ENCODE results near the gene MEMO1. TPM values are rescaled to one million over a fixed set of nuclear protein-coding genes. Genes with fewer than 3 reads are reported as not detected.
"Not testable (repeated sequence)": the region's sequence is repeated elsewhere in the genome, so short reads cannot be mapped to it uniquely, and the experiment has no call there.

Gene MEMO1
- total RNA-seq, 2 donors from 2014 or later: 25.3 to 27.2 TPM

GRCh38 chr2:31967790-31968189 is 43.0 kb downstream of the MEMO1 start:
- Histone ChIP-seq H3K36me3 (peaks cover 3% of the 10 kb centered on the region), H3K9me3 (no peaks in the 10 kb centered on the region), H3K4me3 (no peak overlapping the region), H3K27ac (no peak overlapping the region), H3K27me3 (replicated peaks; ENCODE audit: insufficient read depth) (no peaks in the 10 kb centered on the region), H3K4me1 (ENCODE audit: control insufficient read depth in 1 of 2, low read depth in 2 of 2) (no peaks in the 10 kb centered on the region)
- ATAC-seq (ENCODE audit: insufficient number of reproducible peaks, low FRiP score, low read depth): no peak
- TF ChIP-seq CTCF (IDR thresholded peaks at IDR 0.05): no peak
- DNase-seq (ENCODE audit: low spot score): no peak

GRCh38 chr2:31966402-31966801 is 44.4 kb downstream of the MEMO1 start:
- H3K27me3 ChIP-seq (replicated peaks; ENCODE audit: insufficient read depth); H3K36me3 ChIP-seq; H3K4me1 ChIP-seq (ENCODE audit: control insufficient read depth in 1 of 2, low read depth in 2 of 2); ATAC-seq (ENCODE audit: insufficient number of reproducible peaks, low FRiP score, low read depth); H3K9me3 ChIP-seq; DNase-seq (ENCODE audit: low spot score); H3K4me3 ChIP-seq; H3K27ac ChIP-seq: not testable (repeated sequence)

GRCh38 chr2:31965094-31965493 is 45.7 kb downstream of the MEMO1 start:
- H3K27me3 ChIP-seq (replicated peaks; ENCODE audit: insufficient read depth): no peaks in the 10 kb centered on the region
- DNase-seq (ENCODE audit: low spot score) (no peak), ATAC-seq (ENCODE audit: insufficient number of reproducible peaks, low FRiP score, low read depth) (no peak)
- H3K4me3 ChIP-seq: no peak overlapping the region
- H3K27ac ChIP-seq: no peak overlapping the region
- H3K9me3 ChIP-seq: no peaks in the 10 kb centered on the region
- peaks cover 0 to 2% of the 10 kb centered on the region in 2 donors for H3K4me1 ChIP-seq (ENCODE audit: control insufficient read depth in 1 of 2, low read depth in 2 of 2)
- TF ChIP-seq CTCF (IDR thresholded peaks at IDR 0.05): no peak
- H3K36me3 ChIP-seq: peaks cover 3% of the 10 kb centered on the region

GRCh38 chr2:31962757-31963361 is 47.9 kb downstream of the MEMO1 start:
- DNase-seq (ENCODE audit: low spot score): no peak
- no peak overlapping the region for H3K4me3 ChIP-seq

GRCh38 chr2:31958140-31958717 is 52.6 kb downstream of the MEMO1 start:
- Histone ChIP-seq H3K27ac (no peak overlapping the region), H3K27me3 (replicated peaks; ENCODE audit: insufficient read depth) (no peaks in the 10 kb centered on the region), H3K36me3 (no peaks in the 10 kb centered on the region), H3K9me3 (no peaks in the 10 kb centered on the region), H3K4me1 (ENCODE audit: control insufficient read depth in 1 of 2, low read depth in 2 of 2) (peaks cover 0 to 2% of the 10 kb centered on the region in 2 donors), H3K4me3 (no peak overlapping the region)
- no peak for ATAC-seq (ENCODE audit: insufficient number of reproducible peaks, low FRiP score, low read depth)
- no peak for TF ChIP-seq CTCF (IDR thresholded peaks at IDR 0.05)
- DNase-seq (ENCODE audit: low spot score): no peak

More at GRCh38 chr2:31962757-31963361, 47.9 kb downstream of the MEMO1 start:
- Histone ChIP-seq H3K27ac (no peak overlapping the region), H3K9me3 (no peaks in the 10 kb centered on the region), H3K27me3 (replicated peaks; ENCODE audit: insufficient read depth) (no peaks in the 10 kb centered on the region), H3K4me1 (ENCODE audit: control insufficient read depth in 1 of 2, low read depth in 2 of 2) (peaks cover 0 to 2% of the 10 kb centered on the region in 2 donors), H3K36me3 (peaks cover 3% of the 10 kb centered on the region)
- no peak for ATAC-seq (ENCODE audit: insufficient number of reproducible peaks, low FRiP score, low read depth)
- no peak for TF ChIP-seq CTCF (IDR thresholded peaks at IDR 0.05)

Measured in thoracic aorta (tissue), 2 donors.